HepG2 (cell line): ENCODE data around the gene SPATA21. TPM values are rescaled to one million over a fixed set of nuclear protein-coding genes. Genes with fewer than 3 reads are reported as not detected.

Experiments used
- ATAC-seq: fragments of 200-7000 bp; cut with Tn5 transposase; 3 replicates; pipeline ENCODE4 v1.9.1; 2020; ENCODE audit warnings: mild to moderate bottlenecking, moderate library complexity
- BruUV-seq: library from RNA; stranded (reverse); fragments of 400-500 nt; replicated peaks from 2 replicates; lab custom pipeline; 2021; lab: Mats Ljungman, UMichigan
- CTCF ChIA-PET: fragments of 300-600 bp; formaldehyde crosslinking; extraction: SDS; loops from one replicate; lab custom pipeline; 2021; ENCODE audit warnings: low total read pairs, inconsistent platforms, low intra/inter-chr PET ratio; lab: Yijun Ruan, JAX
- POLR2A ChIA-PET: fragments of 350-600 bp; sonication (Branson Sonifier 250); formaldehyde crosslinking; loops from one replicate; lab custom pipeline; 2020; ENCODE audit warnings: antibody characterized with exemption, inconsistent platforms; lab: Yijun Ruan, JAX
- DNase-seq: peaks from one replicate; pipeline ENCODE4 v3.0.0-alpha.2; 2015; ENCODE audit warnings: low spot score
- FAIRE-seq: peaks from 3 replicates; lab custom pipeline; 2011; peaks lifted over from hg19 to GRCh38; lab: Jason Lieb, UNC
- H2AFZ ChIP-seq: one replicate; pipeline ENCODE4 v1.6.1; 2011; ENCODE audit warnings: low read length, inconsistent platforms
- H3K27ac ChIP-seq: fragments of 300-600 bp; 3 replicates; pipeline ENCODE4 v1.8.0; 2011; ENCODE audit warnings: mixed run types, mild to moderate bottlenecking, mixed read lengths, low read length, inconsistent platforms; ENCODE audit not compliant: insufficient read depth; ENCODE audit errors: extremely low read length
- H3K27me3 ChIP-seq, 2 experiments: fragments of 200-600 bp in 1 of 2; 2 replicates in 1 of 2; 3 replicates in 1 of 2; pipeline versions ENCODE4 v1.6.0 to v1.8.0; 2011; ENCODE audit warnings: low read length in 2 of 2, mild to moderate bottlenecking in 2 of 2, moderate library complexity in 2 of 2, inconsistent platforms in 1 of 2; ENCODE audit not compliant: insufficient read depth in 2 of 2, control insufficient read depth in 1 of 2
- H3K36me3 ChIP-seq, 2 experiments: fragments of 200-600 bp in 1 of 2; replicated peaks in 1 of 2; 2 replicates in 1 of 2; 3 replicates in 1 of 2; pipeline versions ENCODE4 v1.5.1 to v1.8.0; 2011; ENCODE audit warnings: low read length in 2 of 2, inconsistent platforms in 1 of 2; ENCODE audit not compliant: insufficient read depth in 2 of 2, control insufficient read depth in 1 of 2
- H3K4me1 ChIP-seq: 2 replicates; pipeline ENCODE4 v1.5.1; 2012; ENCODE audit warnings: low read length, inconsistent platforms; ENCODE audit not compliant: insufficient read depth
- H3K4me2 ChIP-seq: 2 replicates; pipeline ENCODE4 v1.6.0; 2011; ENCODE audit warnings: low read depth, low read length, inconsistent platforms
- H3K4me3 ChIP-seq, 3 experiments: fragments of 200-600 bp in 1 of 3; sonication (generic), shearing (Covaris generic) in 1 of 3; replicated peaks in 1 of 3; 2 replicates each; pipeline ENCODE4 v1.5.1; 2011 to 2016; ENCODE audit warnings: low read length in 3 of 3, inconsistent platforms in 2 of 3, low read depth in 2 of 3, mild to moderate bottlenecking in 2 of 3, control low read depth in 1 of 3, mixed read lengths in 1 of 3; ENCODE audit not compliant: insufficient read depth in 1 of 3
- H3K79me2 ChIP-seq: one replicate; pipeline ENCODE4 v1.6.1; 2011; ENCODE audit warnings: low read length, inconsistent platforms; ENCODE audit not compliant: insufficient read depth
- H3K9ac ChIP-seq: 2 replicates; pipeline ENCODE4 v1.6.0; 2011; ENCODE audit warnings: mild to moderate bottlenecking, low read depth, low read length, inconsistent platforms; ENCODE audit not compliant: insufficient read depth
- H3K9me3 ChIP-seq: 2 replicates; pipeline ENCODE4 v1.5.1; 2012; ENCODE audit warnings: mild to moderate bottlenecking, low read length
- H4K20me1 ChIP-seq: 2 replicates; pipeline ENCODE4 v1.6.0; 2011; ENCODE audit warnings: inconsistent platforms, mild to moderate bottlenecking, low read length, moderate library complexity; ENCODE audit not compliant: insufficient read depth
- ATF7 ChIP-seq, 2 experiments: fragments of 450-650 bp in 1 of 2; sonication (generic) in 1 of 2; formaldehyde crosslinking in 1 of 2; IDR thresholded peaks; 2 replicates each; pipeline versions ENCODE4 v1.4.0 to v1.6.1; 2016 to 2020; ENCODE audit warnings: antibody characterized with exemption in 1 of 2, mild to moderate bottlenecking in 1 of 2, missing genetic modification reagents in 1 of 2
- ELF4 ChIP-seq: sonication (generic); formaldehyde crosslinking; IDR thresholded peaks from 2 replicates; pipeline ENCODE4 v1.5.0; 2020; ENCODE audit warnings: missing genetic modification reagents, mild to moderate bottlenecking, moderate library complexity, borderline replicate concordance
- HOXA9 ChIP-seq: sonication (generic); formaldehyde crosslinking; IDR thresholded peaks from 2 replicates; pipeline ENCODE4 v1.8.1; 2022; ENCODE audit warnings: missing genetic modification reagents, mild to moderate bottlenecking, moderate library complexity, borderline replicate concordance
- KAT2B ChIP-seq: fragments of 150-350 bp; IDR thresholded peaks from 2 replicates; pipeline ENCODE4 v1.6.1; 2014; ENCODE audit warnings: low read depth, low read length, borderline replicate concordance
- KAT8 ChIP-seq: IDR thresholded peaks from 2 replicates; pipeline ENCODE4 v1.6.1; 2016; ENCODE audit warnings: missing genetic modification reagents, missing compliant biosample characterization
- NR2F6 ChIP-seq, 2 experiments: IDR thresholded peaks; 2 replicates each; pipeline ENCODE4 v1.6.1; 2016; ENCODE audit warnings: antibody characterized with exemption in 1 of 2, mild to moderate bottlenecking in 1 of 2
- TFE3 ChIP-seq: IDR thresholded peaks from 2 replicates; pipeline ENCODE4 v1.6.1; 2016
- ZBTB43 ChIP-seq: sonication (generic); formaldehyde crosslinking; conservative IDR thresholded peaks from 2 replicates; pipeline ENCODE4 v1.4.0; 2020; ENCODE audit warnings: missing genetic modification reagents
- ZNF678 ChIP-seq: sonication (generic); formaldehyde crosslinking; IDR thresholded peaks from 2 replicates; pipeline ENCODE4 v1.4.0; 2020; ENCODE audit warnings: mild to moderate bottlenecking, missing genetic modification reagents
- ZNF878 ChIP-seq: sonication (generic); formaldehyde crosslinking; IDR thresholded peaks from 2 replicates; pipeline ENCODE4 v1.8.1; 2023; ENCODE audit warnings: mild to moderate bottlenecking, missing genetic modification reagents, moderate library complexity
- WGBS: methylation state at CpG from one replicate; pipeline ENCODE4 v1.1.6; 2017; ENCODE audit warnings: low lambda C conversion rate; 5-methylcytosine and 5-hydroxymethylcytosine counted together
- in situ Hi-C: cut with HindIII; loops from 2 replicates; pipeline ENCODE4 v1.10.0; 2017; ENCODE audit warnings: low pct_unique_long_range_greater_than_20kb; ENCODE audit not compliant: extremely low pct_ligation_motif_present
- intact Hi-C: fragments of 100-400 bp; cut with micrococcal nuclease; formaldehyde crosslinking; loops from one replicate; pipeline ENCODE4 v1.10.0; 2022; ENCODE audit not compliant: unreplicated experiment
- polyA plus RNA-seq, 8 experiments: library from polyadenylated mRNA; depleted of rRNA in 3 of 8; stranded (reverse) in 7 of 8; unstranded in 1 of 8; fragments of >200 nt; fragmentation: Illumina TruSeq in 4 of 8; extraction: Trizol in 4 of 8; gene quantifications; 2 replicates each; pipeline versions ENCODE4 v1.2.1 to v1.2.3, GENCODE V29; 2011 to 2016; ENCODE audit warnings: low read depth in 4 of 8, missing spikeins in 1 of 8, mixed read lengths in 1 of 8; ENCODE audit not compliant: insufficient read depth in 1 of 8
- total RNA-seq, 5 experiments: library from RNA; depleted of rRNA; stranded (reverse); fragments of >200 nt; fragmentation: Illumina TruSeq; extraction: Trizol; gene quantifications; 2 replicates each; pipeline ENCODE4 v1.2.3, GENCODE V29; 2016; ENCODE audit warnings: low read depth in 1 of 5
- TF ChIP-seq, protein P1 (sequence below): sonication (generic); formaldehyde crosslinking; IDR thresholded peaks from 2 replicates; pipeline ENCODE4 v1.4.0; 2020; ENCODE audit warnings: missing genetic modification reagents

SPATA21 gene
- total and polyA plus RNA-seq, 2 of the 13 experiments (the other 11 are each of a cell fraction or from before 2014, with no cell fraction given) = 0.80 to 1.4 TPM

DNA sequence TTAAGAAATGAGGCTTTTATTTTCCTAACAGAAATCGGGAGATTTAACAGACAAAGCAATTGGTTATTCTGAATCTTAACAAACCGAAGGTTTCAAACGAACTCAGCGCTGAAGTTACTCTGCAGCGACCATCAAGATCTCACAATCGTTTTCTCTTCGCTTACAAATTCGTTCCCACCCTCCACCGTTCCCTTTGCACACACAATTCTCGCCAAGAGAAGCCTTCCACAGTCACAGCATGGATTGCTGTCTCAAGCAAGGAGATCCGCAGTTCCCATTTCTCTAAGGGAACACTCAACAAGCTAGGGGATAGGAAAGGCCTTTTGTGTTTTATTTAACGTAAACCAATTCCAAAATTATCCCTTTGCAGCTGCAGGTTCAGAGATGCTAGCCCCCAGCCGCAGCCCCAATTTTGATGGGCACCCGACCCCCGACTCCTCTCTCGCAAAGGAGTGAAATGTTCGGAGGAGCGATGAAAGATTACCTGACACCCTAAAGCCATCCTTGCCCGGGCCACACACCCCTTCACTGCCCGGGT, 85.7 kb downstream of the SPATA21 start:
- H3K9me3 ChIP-seq = no peaks in the 10 kb centered on the region
- H3K27ac ChIP-seq = peak overlapping the region; percentile 74
- WGBS = under 1% methylated on average over 20 of the region's 20 CpGs
- H3K4me1 ChIP-seq = peaks cover 37% of the 10 kb centered on the region
- intact Hi-C loops = no loop called here
- peak overlapping the region; percentile 87 for H3K4me2 ChIP-seq
- no peak overlapping the region for H2AFZ ChIP-seq
- H3K36me3 ChIP-seq = no peaks in the 10 kb centered on the region; a peak in 2 of 5 replicates
- ATAC-seq (0 out of 3 replicates have a peak, but pooled peaks have one; percentile 11), FAIRE-seq (no peak), DNase-seq (no peak)
- TF ChIP-seq KAT8 (CRISPR knock-in tag) = 0 out of 2 replicates have a peak, but pooled peaks have one; percentile 4
- TF ChIP-seq HOXA9 (CRISPR knock-in tag) = 0 out of 2 replicates have a peak, but pooled peaks have one; percentile 7
- no peak for TF ChIP-seq ZBTB43 (CRISPR knock-in tag)
- TF ChIP-seq ZNF878 (CRISPR knock-in tag) = 0 out of 2 replicates have a peak, but pooled peaks have one; percentile 8
- no TSS peak for BruUV-seq
- ChIA-PET CTCF (no interaction called here), POLR2A (interaction anchor here (1.6 to 2.5 kb wide), 3 partner anchors 12 to 22 kb away, joined by 5 to 22 read pairs (median 6); no protein-coding TSS in a partner anchor)
- no peaks in the 10 kb centered on the region; a peak in 1 of 5 replicates for H3K27me3 ChIP-seq
- peak overlapping the region; percentile 93 for H3K9ac ChIP-seq
- H3K4me3 ChIP-seq = peak overlapping the region; percentile 89 to 96 (median 92)
- in situ Hi-C loops = no loop called here
- H3K79me2 ChIP-seq = peaks cover 55% of the 10 kb centered on the region
- peaks cover 14% of the 10 kb centered on the region for H4K20me1 ChIP-seq

- H3K9ac ChIP-seq = no peak overlapping the region
- H3K4me2 ChIP-seq = peak overlapping the region; percentile 37
- intact Hi-C loops = no loop called here
- peak overlapping the region in 1 of 3 experiments; percentile 92; a peak in 1 of 6 replicates for H3K4me3 ChIP-seq
- no peak overlapping the region for H2AFZ ChIP-seq
- ChIA-PET POLR2A (interaction anchor here (0.7 kb wide), 1 partner anchor 17 kb away, joined by 4 read pairs; the partner anchor contains the start of gene SZRD1), CTCF (no interaction called here)
- H3K27me3 ChIP-seq = no peaks in the 10 kb centered on the region; a peak in 1 of 5 replicates
- H3K36me3 ChIP-seq = no peaks in the 10 kb centered on the region; a peak in 2 of 5 replicates
- no peak for FAIRE-seq
- H4K20me1 ChIP-seq = peaks cover 14% of the 10 kb centered on the region
- peaks cover 65% of the 10 kb centered on the region for H3K79me2 ChIP-seq
- H3K9me3 ChIP-seq = no peaks in the 10 kb centered on the region
- in situ Hi-C loops = no loop called here
- no peak overlapping the region for H3K27ac ChIP-seq
- H3K4me1 ChIP-seq = peaks cover 37% of the 10 kb centered on the region
- no TSS peak for BruUV-seq
- DNase-seq = no peak
- WGBS = 82% methylated on average over 2 of the region's 2 CpGs
- ATAC-seq = no peak
- TF ChIP-seq NR2F6 (IDR thresholded peaks at IDR 0.05) (no peak), NR2F6 (CRISPR knock-in tag; IDR thresholded peaks at IDR 0.05) (no peak), ATF7 (IDR thresholded peaks at IDR 0.05) (peak; percentile 58; the same call in 1 of the 2 replicates), ATF7 (CRISPR knock-in tag; IDR thresholded peaks at IDR 0.05) (no peak), KAT2B (no peak), ZNF678 (CRISPR knock-in tag) (no peak), ELF4 (no peak), TFE3 (CRISPR knock-in tag) (no peak)
- TF ChIP-seq, protein P1, sequence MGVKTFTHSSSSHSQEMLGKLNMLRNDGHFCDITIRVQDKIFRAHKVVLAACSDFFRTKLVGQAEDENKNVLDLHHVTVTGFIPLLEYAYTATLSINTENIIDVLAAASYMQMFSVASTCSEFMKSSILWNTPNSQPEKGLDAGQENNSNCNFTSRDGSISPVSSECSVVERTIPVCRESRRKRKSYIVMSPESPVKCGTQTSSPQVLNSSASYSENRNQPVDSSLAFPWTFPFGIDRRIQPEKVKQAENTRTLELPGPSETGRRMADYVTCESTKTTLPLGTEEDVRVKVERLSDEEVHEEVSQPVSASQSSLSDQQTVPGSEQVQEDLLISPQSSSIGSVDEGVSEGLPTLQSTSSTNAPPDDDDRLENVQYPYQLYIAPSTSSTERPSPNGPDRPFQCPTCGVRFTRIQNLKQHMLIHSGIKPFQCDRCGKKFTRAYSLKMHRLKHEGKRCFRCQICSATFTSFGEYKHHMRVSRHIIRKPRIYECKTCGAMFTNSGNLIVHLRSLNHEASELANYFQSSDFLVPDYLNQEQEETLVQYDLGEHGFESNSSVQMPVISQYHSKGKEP (CRISPR knock-in tag) = no peak
Observed at GRCh38 chr1:16349847-16350406, 87.3 kb downstream of the SPATA21 start.
